Neural progenitor cell (in vitro differentiated cells): ENCODE data around the gene TSEN15.

Source experiments
- EZH2 ChIP-seq: fragments of 200-600 bp; sonication (generic); IDR thresholded peaks from 2 replicates; pipeline ENCODE4 v1.6.1; 2017; ENCODE audit warnings: antibody characterized with exemption, mild to moderate bottlenecking, moderate library complexity
- EZH2phosphoT487 ChIP-seq: fragments of 200-600 bp; sonication (generic); IDR thresholded peaks from 2 replicates; pipeline ENCODE4 v1.6.1; 2017; ENCODE audit warnings: antibody characterized with exemption
- TF ChIP-seq, protein P1 (sequence below): fragments of 200-600 bp; sonication (generic); IDR thresholded peaks from 2 replicates; pipeline ENCODE4 v1.5.1; 2017; ENCODE audit warnings: antibody characterized with exemption, mild to moderate bottlenecking

DNA sequence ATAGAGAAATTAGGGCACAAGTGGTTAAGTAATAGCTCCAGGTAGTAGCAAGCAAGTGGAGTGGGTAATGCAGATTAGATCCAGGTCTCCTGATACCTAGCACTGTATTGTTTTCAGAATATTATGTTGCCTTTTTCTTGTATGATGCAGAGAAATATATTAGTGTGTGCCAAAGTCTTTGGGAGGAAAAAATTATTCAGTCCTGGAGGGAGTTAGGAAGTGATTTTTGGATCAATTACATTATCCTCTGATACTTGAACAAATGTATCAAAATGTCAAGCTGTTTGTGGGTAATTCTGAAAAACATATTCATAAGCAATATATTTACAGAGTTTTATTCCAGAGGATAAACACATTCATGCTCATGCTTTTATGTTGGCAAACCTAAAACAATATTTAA lies 28.8 kb downstream of the TSEN15 start:
- TF ChIP-seq, protein P1, sequence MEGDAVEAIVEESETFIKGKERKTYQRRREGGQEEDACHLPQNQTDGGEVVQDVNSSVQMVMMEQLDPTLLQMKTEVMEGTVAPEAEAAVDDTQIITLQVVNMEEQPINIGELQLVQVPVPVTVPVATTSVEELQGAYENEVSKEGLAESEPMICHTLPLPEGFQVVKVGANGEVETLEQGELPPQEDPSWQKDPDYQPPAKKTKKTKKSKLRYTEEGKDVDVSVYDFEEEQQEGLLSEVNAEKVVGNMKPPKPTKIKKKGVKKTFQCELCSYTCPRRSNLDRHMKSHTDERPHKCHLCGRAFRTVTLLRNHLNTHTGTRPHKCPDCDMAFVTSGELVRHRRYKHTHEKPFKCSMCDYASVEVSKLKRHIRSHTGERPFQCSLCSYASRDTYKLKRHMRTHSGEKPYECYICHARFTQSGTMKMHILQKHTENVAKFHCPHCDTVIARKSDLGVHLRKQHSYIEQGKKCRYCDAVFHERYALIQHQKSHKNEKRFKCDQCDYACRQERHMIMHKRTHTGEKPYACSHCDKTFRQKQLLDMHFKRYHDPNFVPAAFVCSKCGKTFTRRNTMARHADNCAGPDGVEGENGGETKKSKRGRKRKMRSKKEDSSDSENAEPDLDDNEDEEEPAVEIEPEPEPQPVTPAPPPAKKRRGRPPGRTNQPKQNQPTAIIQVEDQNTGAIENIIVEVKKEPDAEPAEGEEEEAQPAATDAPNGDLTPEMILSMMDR, result no peak
- no peak for TF ChIP-seq EZH2
- no peak for TF ChIP-seq EZH2phosphoT487
